ENCODE measurements around the gene BSND.
A peak's percentile ranks its signal among the peaks of the same experiment; 100 is the strongest.

- TF ChIP-seq ZNF391 (tag by site-specific recombination; IDR thresholded peaks at IDR 0.05; ENCODE audit: borderline replicate concordance, low read depth) (no peak), ZFP3 (tag by site-specific recombination; IDR thresholded peaks at IDR 0.05; ENCODE audit: low read depth) (no peak), ZNF677 (tag by site-specific recombination; IDR thresholded peaks at IDR 0.05) (no peak), KLF10 (tag by site-specific recombination; IDR thresholded peaks at IDR 0.05) (no peak), ZNF37A (tag by site-specific recombination; IDR thresholded peaks at IDR 0.05) (no peak)
- TF ChIP-seq, protein P1, sequence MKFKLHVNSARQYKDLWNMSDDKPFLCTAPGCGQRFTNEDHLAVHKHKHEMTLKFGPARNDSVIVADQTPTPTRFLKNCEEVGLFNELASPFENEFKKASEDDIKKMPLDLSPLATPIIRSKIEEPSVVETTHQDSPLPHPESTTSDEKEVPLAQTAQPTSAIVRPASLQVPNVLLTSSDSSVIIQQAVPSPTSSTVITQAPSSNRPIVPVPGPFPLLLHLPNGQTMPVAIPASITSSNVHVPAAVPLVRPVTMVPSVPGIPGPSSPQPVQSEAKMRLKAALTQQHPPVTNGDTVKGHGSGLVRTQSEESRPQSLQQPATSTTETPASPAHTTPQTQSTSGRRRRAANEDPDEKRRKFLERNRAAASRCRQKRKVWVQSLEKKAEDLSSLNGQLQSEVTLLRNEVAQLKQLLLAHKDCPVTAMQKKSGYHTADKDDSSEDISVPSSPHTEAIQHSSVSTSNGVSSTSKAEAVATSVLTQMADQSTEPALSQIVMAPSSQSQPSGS (tag by site-specific recombination; IDR thresholded peaks at IDR 0.05; ENCODE audit: low read depth): no peak
- TF ChIP-seq, protein P2, sequence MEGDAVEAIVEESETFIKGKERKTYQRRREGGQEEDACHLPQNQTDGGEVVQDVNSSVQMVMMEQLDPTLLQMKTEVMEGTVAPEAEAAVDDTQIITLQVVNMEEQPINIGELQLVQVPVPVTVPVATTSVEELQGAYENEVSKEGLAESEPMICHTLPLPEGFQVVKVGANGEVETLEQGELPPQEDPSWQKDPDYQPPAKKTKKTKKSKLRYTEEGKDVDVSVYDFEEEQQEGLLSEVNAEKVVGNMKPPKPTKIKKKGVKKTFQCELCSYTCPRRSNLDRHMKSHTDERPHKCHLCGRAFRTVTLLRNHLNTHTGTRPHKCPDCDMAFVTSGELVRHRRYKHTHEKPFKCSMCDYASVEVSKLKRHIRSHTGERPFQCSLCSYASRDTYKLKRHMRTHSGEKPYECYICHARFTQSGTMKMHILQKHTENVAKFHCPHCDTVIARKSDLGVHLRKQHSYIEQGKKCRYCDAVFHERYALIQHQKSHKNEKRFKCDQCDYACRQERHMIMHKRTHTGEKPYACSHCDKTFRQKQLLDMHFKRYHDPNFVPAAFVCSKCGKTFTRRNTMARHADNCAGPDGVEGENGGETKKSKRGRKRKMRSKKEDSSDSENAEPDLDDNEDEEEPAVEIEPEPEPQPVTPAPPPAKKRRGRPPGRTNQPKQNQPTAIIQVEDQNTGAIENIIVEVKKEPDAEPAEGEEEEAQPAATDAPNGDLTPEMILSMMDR (tag by site-specific recombination; IDR thresholded peaks at IDR 0.05): peak; percentile 78
Observed at GRCh38 chr1:54950369-54951163, 48.2 kb upstream of the BSND start.

Measured in HEK293 (cell line).